Hematopoietic multipotent progenitor cell (in vitro differentiated cells): ENCODE results near the gene PAIP1. TPM values are rescaled to one million over a fixed set of nuclear protein-coding genes. Genes with fewer than 3 reads are reported as not detected.

Experiments
- total RNA-seq: library from RNA; depleted of rRNA; stranded (reverse); fragments of >200 nt; gene quantifications from one replicate; pipeline ENCODE4 v1.2.3, GENCODE V29; 2012

PAIP1 gene
- total RNA-seq, 1 donor, result 40.4 TPM

Other genes starting within 250 kb of the PAIP1 start
- gene HMGCS1, start 243.7 kb downstream of the PAIP1 start, total RNA-seq, result 25.3 TPM
- 8.9 TPM for gene CCL28, start 144.7 kb downstream of the PAIP1 start, total RNA-seq
- gene TMEM267, start 73.2 kb downstream of the PAIP1 start, total RNA-seq, result 4.3 TPM
- 1.6 TPM for gene C5orf34, start 41.9 kb downstream of the PAIP1 start, total RNA-seq
- 69.7 TPM for gene NNT, start 46.1 kb upstream of the PAIP1 start, total RNA-seq